Neural crest cell (in vitro differentiated cells): Measurements from ENCODE around the gene PTGR3. TPM values are rescaled to one million over a fixed set of nuclear protein-coding genes. Genes with fewer than 3 reads are reported as not detected.

ENCODE experiments used
- DNase-seq: peaks from one replicate; pipeline ENCODE4 v3.0.0; 2021; ENCODE audit warnings: low read depth, mixed read lengths, low spot score
- H3K27ac Mint-ChIP-seq: one replicate; pipeline ENCODE4 v1.8.0; 2021; ENCODE audit warnings: mild to moderate bottlenecking, mixed read lengths; ENCODE audit not compliant: unreplicated experiment
- H3K27me3 Mint-ChIP-seq: 2 replicates; pipeline ENCODE4 v1.8.0; 2021; ENCODE audit warnings: low read depth, mild to moderate bottlenecking, mixed read lengths
- H3K36me3 Mint-ChIP-seq: 2 replicates; pipeline ENCODE4 v1.8.0; 2021; ENCODE audit warnings: low read depth, mild to moderate bottlenecking, mixed read lengths
- H3K4me1 Mint-ChIP-seq: 2 replicates; pipeline ENCODE4 v1.8.0; 2021; ENCODE audit warnings: mixed read lengths
- H3K4me3 Mint-ChIP-seq: one replicate; pipeline ENCODE4 v1.8.0; 2021; ENCODE audit warnings: mild to moderate bottlenecking, mixed read lengths
- H3K9me3 Mint-ChIP-seq: 2 replicates; pipeline ENCODE4 v1.8.0; 2021; ENCODE audit warnings: mixed read lengths
- CTCF ChIP-seq: fragments of 200-600 bp; sonication (generic); conservative IDR thresholded peaks from 2 replicates; pipeline ENCODE4 v1.5.0; 2021; ENCODE audit warnings: antibody characterized with exemption, mild to moderate bottlenecking
- total RNA-seq: library from RNA; stranded (reverse); gene quantifications from 2 replicates; pipeline ENCODE4 v1.2.1, GENCODE V29; 2021

The PTGR3 gene
- total RNA-seq, 1 donor from 2014 or later, result 12.1 TPM

- H3K4me1 Mint-ChIP-seq, result peaks cover 31% of the 10 kb centered on the region
- H3K27ac Mint-ChIP-seq, result no peak overlapping the region
- H3K27me3 Mint-ChIP-seq, result peaks cover 3% of the 10 kb centered on the region
- no peaks in the 10 kb centered on the region for H3K36me3 Mint-ChIP-seq
- TF ChIP-seq CTCF, result no peak
- DNase-seq, result no peak
- no peak overlapping the region for H3K4me3 Mint-ChIP-seq
- H3K9me3 Mint-ChIP-seq, result no peaks in the 10 kb centered on the region
These were observed 9.4 kb upstream of the PTGR3 start for GRCh38 chr18:75218065-75218923.

- TF ChIP-seq CTCF, result no peak
- Mint-ChIP-seq H3K36me3 (no peaks in the 10 kb centered on the region), H3K27me3 (peaks cover 13% of the 10 kb centered on the region), H3K27ac (no peak overlapping the region), H3K9me3 (no peaks in the 10 kb centered on the region), H3K4me1 (peaks cover 32% of the 10 kb centered on the region), H3K4me3 (no peak overlapping the region)
- no peak for DNase-seq
These were observed 8.2 kb upstream of the PTGR3 start for GRCh38 chr18:75216911-75217689.

- H3K27ac Mint-ChIP-seq, result no peak overlapping the region
These were observed 7.4 kb upstream of the PTGR3 start for GRCh38 chr18:75216212-75216910.

GRCh38 chr18:75215663-75216062 lies 6.7 kb upstream of the PTGR3 start:
- H3K4me3 Mint-ChIP-seq, result no peak overlapping the region
- peaks cover 34% of the 10 kb centered on the region for H3K4me1 Mint-ChIP-seq
- peaks cover 18% of the 10 kb centered on the region for H3K27me3 Mint-ChIP-seq
- no peaks in the 10 kb centered on the region for H3K36me3 Mint-ChIP-seq
- no peak for DNase-seq
- no peak for TF ChIP-seq CTCF
- no peaks in the 10 kb centered on the region for H3K9me3 Mint-ChIP-seq
- no peak overlapping the region for H3K27ac Mint-ChIP-seq

More at GRCh38 chr18:75216212-75216910, 7.4 kb upstream of the PTGR3 start:
- DNase-seq, result no peak
- Mint-ChIP-seq H3K36me3 (no peaks in the 10 kb centered on the region), H3K4me3 (peak overlapping the region; percentile 11), H3K27me3 (peaks cover 13% of the 10 kb centered on the region), H3K4me1 (peaks cover 28% of the 10 kb centered on the region), H3K9me3 (no peaks in the 10 kb centered on the region)
- TF ChIP-seq CTCF, result no peak

- H3K27ac Mint-ChIP-seq, result no peak overlapping the region
These were observed 6.0 kb upstream of the PTGR3 start for GRCh38 chr18:75214766-75215510.

More at GRCh38 chr18:75214766-75215510, 6.0 kb upstream of the PTGR3 start:
- Mint-ChIP-seq H3K27me3 (peaks cover 24% of the 10 kb centered on the region), H3K4me3 (no peak overlapping the region), H3K4me1 (peaks cover 42% of the 10 kb centered on the region), H3K36me3 (no peaks in the 10 kb centered on the region), H3K9me3 (no peaks in the 10 kb centered on the region)
- DNase-seq, result no peak
- no peak for TF ChIP-seq CTCF
